ENCODE results near the gene HACD3. TPM values are rescaled to one million over a fixed set of nuclear protein-coding genes. Genes with fewer than 3 reads are reported as not detected.

The HACD3 gene, protein sequence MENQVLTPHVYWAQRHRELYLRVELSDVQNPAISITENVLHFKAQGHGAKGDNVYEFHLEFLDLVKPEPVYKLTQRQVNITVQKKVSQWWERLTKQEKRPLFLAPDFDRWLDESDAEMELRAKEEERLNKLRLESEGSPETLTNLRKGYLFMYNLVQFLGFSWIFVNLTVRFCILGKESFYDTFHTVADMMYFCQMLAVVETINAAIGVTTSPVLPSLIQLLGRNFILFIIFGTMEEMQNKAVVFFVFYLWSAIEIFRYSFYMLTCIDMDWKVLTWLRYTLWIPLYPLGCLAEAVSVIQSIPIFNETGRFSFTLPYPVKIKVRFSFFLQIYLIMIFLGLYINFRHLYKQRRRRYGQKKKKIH
- 91.5 and 123 TPM in 2 replicates for total RNA-seq (ENCODE audit: low replicate concordance)
- long read RNA-seq, transcript HACD3-201 (11 exons, 3,228 nt) = major isoform, 540 of 611 reads
- long read RNA-seq, partial matches to known transcripts = 37 of 611 reads
- long read RNA-seq, other reads (novel, unspliced or antisense) = 28 of 611 reads

- TF ChIP-seq, protein P1, sequence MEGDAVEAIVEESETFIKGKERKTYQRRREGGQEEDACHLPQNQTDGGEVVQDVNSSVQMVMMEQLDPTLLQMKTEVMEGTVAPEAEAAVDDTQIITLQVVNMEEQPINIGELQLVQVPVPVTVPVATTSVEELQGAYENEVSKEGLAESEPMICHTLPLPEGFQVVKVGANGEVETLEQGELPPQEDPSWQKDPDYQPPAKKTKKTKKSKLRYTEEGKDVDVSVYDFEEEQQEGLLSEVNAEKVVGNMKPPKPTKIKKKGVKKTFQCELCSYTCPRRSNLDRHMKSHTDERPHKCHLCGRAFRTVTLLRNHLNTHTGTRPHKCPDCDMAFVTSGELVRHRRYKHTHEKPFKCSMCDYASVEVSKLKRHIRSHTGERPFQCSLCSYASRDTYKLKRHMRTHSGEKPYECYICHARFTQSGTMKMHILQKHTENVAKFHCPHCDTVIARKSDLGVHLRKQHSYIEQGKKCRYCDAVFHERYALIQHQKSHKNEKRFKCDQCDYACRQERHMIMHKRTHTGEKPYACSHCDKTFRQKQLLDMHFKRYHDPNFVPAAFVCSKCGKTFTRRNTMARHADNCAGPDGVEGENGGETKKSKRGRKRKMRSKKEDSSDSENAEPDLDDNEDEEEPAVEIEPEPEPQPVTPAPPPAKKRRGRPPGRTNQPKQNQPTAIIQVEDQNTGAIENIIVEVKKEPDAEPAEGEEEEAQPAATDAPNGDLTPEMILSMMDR (conservative IDR thresholded peaks at IDR 0.05) = no peak
- H3K4me1 Mint-ChIP-seq (ENCODE audit: unreplicated experiment) = peaks cover 32% of the 10 kb centered on the region
- H3K27me3 Mint-ChIP-seq = no peaks in the 10 kb centered on the region
- DNase-seq (ENCODE audit: extremely low spot score, unreplicated experiment) = peak; percentile 95
- H3K36me3 Mint-ChIP-seq = peaks cover 10% of the 10 kb centered on the region
- no peaks in the 10 kb centered on the region for H3K9me3 Mint-ChIP-seq
- peak within 1 kb of the TSS; percentile 80 for H3K27ac Mint-ChIP-seq
- H3K4me3 Mint-ChIP-seq = peak within 1 kb of the TSS; percentile 92
Observed at GRCh38 chr15:65530318-65531111, at the start of gene HACD3. Gene HACD3 (plus strand): TSS chr15:65530463. CDS start chr15:65530632, 169 bp downstream.

GRCh38 chr15:65484876-65485275 lies 45.4 kb upstream of the HACD3 start:
- no peak overlapping the region for H3K27ac Mint-ChIP-seq
- TF ChIP-seq, protein P1 (conservative IDR thresholded peaks at IDR 0.05) = no peak
- H3K4me1 Mint-ChIP-seq (ENCODE audit: unreplicated experiment) = no peaks in the 10 kb centered on the region
- no peaks in the 10 kb centered on the region for H3K9me3 Mint-ChIP-seq
- H3K27me3 Mint-ChIP-seq = no peaks in the 10 kb centered on the region
- peaks cover 24% of the 10 kb centered on the region for H3K36me3 Mint-ChIP-seq
- DNase-seq (ENCODE audit: extremely low spot score, unreplicated experiment) = no peak
- no peak overlapping the region for H3K4me3 Mint-ChIP-seq

- no peak overlapping the region for H3K27ac Mint-ChIP-seq
- H3K9me3 Mint-ChIP-seq = no peaks in the 10 kb centered on the region
- no peaks in the 10 kb centered on the region for H3K4me1 Mint-ChIP-seq (ENCODE audit: unreplicated experiment)
- no peak overlapping the region for H3K4me3 Mint-ChIP-seq
- no peak for DNase-seq (ENCODE audit: extremely low spot score, unreplicated experiment)
- TF ChIP-seq, protein P1 (conservative IDR thresholded peaks at IDR 0.05) = no peak
- H3K27me3 Mint-ChIP-seq = no peaks in the 10 kb centered on the region
- H3K36me3 Mint-ChIP-seq = peaks cover 23% of the 10 kb centered on the region
Observed at GRCh38 chr15:65494076-65494475, 36.2 kb upstream of the HACD3 start.

DNA sequence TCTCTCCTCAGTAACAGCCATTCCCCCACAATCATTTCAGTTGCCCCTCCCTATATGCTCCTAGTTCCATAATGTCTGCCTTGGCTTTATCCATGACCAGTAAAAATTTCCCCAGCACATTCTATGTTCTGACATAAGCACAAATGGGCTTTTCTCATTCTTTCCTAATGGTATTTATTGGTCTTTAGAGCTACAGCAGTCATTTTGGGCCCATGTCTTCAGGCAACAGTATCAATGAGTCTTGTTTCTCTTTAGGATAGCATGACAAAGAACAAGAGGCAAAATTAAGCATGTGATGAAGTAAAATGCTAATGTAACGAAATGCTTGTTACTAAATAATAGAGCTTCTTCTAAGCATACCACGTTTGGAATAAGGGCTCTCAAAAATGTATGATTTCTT lies 20.9 kb upstream of the HACD3 start:
- no peak for DNase-seq (ENCODE audit: extremely low spot score, unreplicated experiment)
- Mint-ChIP-seq H3K27ac (no peak overlapping the region), H3K36me3 (peaks cover 14% of the 10 kb centered on the region), H3K9me3 (no peaks in the 10 kb centered on the region), H3K4me3 (no peak overlapping the region), H3K4me1 (ENCODE audit: unreplicated experiment) (no peaks in the 10 kb centered on the region), H3K27me3 (no peaks in the 10 kb centered on the region)
- TF ChIP-seq, protein P1 (conservative IDR thresholded peaks at IDR 0.05) = no peak

GRCh38 chr15:65512189-65512588 lies 18.1 kb upstream of the HACD3 start:
- TF ChIP-seq, protein P1 (conservative IDR thresholded peaks at IDR 0.05) = no peak
- no peak for DNase-seq (ENCODE audit: extremely low spot score, unreplicated experiment)
- Mint-ChIP-seq H3K27me3 (no peaks in the 10 kb centered on the region), H3K4me3 (no peak overlapping the region), H3K4me1 (ENCODE audit: unreplicated experiment) (peaks cover 10% of the 10 kb centered on the region), H3K27ac (no peak overlapping the region), H3K36me3 (peaks cover 14% of the 10 kb centered on the region), H3K9me3 (no peaks in the 10 kb centered on the region)
